ENCODE measurements around the gene PHLPP1.

Gene PHLPP1

DNA sequence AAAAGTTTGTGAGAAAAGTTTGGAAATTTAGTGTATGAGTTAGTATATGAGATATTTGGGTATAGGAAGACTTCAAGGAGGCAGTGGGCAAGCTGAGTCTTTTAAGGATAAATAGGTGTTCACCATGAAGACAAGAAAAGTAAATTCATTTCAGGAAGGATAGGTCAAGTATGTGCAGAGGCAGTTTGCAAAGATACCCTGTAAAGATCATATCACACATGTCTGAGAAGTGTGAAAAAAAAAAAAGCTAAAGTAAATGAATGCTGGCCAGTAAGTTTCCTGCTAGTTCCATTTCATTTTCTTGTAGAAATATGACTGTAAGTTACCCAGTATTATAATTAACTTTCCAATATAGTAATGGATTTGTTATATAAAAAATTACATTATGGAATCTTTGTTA is 131.0 kb downstream of the PHLPP1 start:
- Histone ChIP-seq H2AFZ (ENCODE audit: low read length) (no peak overlapping the region), H3K9me2 (replicated peaks; ENCODE audit: insufficient read depth, low read length) (no peaks in the 10 kb centered on the region), H3K4me2 (ENCODE audit: low read depth, low read length) (no peak overlapping the region), H3K4me3 (ENCODE audit: low read length) (no peak overlapping the region), H3K79me2 (ENCODE audit: low read length) (no peaks in the 10 kb centered on the region), H4K20me1 (ENCODE audit: insufficient read depth, low read length) (no peaks in the 10 kb centered on the region), H3K4me1 (ENCODE audit: low read length) (peaks cover 7% of the 10 kb centered on the region; the same call in 1 of the 2 replicates), H3K27ac (ENCODE audit: low read length) (no peak overlapping the region), H3K36me3 (replicated peaks; ENCODE audit: insufficient read depth, low read length) (no peaks in the 10 kb centered on the region), H3K9ac (ENCODE audit: low read length) (no peak overlapping the region), H3K9me3 (replicated peaks; ENCODE audit: insufficient read depth, low read length) (no peaks in the 10 kb centered on the region), H3K27me3 (replicated peaks; ENCODE audit: insufficient read depth, low read length) (no peaks in the 10 kb centered on the region), H3F3A (ENCODE audit: insufficient read depth, low read length) (no peaks in the 10 kb centered on the region)
- no peak for DNase-seq
- TF ChIP-seq, protein P1, sequence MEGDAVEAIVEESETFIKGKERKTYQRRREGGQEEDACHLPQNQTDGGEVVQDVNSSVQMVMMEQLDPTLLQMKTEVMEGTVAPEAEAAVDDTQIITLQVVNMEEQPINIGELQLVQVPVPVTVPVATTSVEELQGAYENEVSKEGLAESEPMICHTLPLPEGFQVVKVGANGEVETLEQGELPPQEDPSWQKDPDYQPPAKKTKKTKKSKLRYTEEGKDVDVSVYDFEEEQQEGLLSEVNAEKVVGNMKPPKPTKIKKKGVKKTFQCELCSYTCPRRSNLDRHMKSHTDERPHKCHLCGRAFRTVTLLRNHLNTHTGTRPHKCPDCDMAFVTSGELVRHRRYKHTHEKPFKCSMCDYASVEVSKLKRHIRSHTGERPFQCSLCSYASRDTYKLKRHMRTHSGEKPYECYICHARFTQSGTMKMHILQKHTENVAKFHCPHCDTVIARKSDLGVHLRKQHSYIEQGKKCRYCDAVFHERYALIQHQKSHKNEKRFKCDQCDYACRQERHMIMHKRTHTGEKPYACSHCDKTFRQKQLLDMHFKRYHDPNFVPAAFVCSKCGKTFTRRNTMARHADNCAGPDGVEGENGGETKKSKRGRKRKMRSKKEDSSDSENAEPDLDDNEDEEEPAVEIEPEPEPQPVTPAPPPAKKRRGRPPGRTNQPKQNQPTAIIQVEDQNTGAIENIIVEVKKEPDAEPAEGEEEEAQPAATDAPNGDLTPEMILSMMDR (IDR thresholded peaks at IDR 0.05; ENCODE audit: low read length) = no peak
- no peak for TF ChIP-seq EZH2 (optimal IDR thresholded peaks at IDR 0.05; ENCODE audit: low read depth, low read length)
- no peak for TF ChIP-seq EZH2phosphoT487 (IDR thresholded peaks at IDR 0.05; ENCODE audit: low read length)

DNA sequence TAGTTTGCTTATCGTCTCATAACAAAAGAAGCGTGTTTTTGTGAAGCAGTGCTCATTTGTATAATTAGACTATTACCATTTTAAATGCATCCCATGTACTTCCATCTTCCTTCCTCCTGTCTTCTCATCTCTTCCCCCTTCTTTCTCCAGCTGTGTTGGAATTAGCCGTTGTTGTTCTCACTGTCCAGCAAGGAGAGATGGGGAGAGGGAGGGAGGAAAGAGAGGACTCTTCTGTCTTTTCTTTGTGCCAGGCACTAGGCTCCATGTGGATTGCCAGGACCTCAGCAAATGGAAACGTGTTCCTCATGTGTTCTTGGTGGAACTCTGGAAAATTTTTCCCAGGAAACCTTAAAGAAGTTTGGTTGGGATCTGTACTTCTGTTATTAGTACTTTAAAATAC is 131.7 kb downstream of the PHLPP1 start:
- Histone ChIP-seq H3F3A (ENCODE audit: insufficient read depth, low read length) (no peaks in the 10 kb centered on the region), H3K9me3 (replicated peaks; ENCODE audit: insufficient read depth, low read length) (no peaks in the 10 kb centered on the region), H3K27me3 (replicated peaks; ENCODE audit: insufficient read depth, low read length) (no peaks in the 10 kb centered on the region), H4K20me1 (ENCODE audit: insufficient read depth, low read length) (no peaks in the 10 kb centered on the region), H3K27ac (ENCODE audit: low read length) (no peak overlapping the region), H3K4me1 (ENCODE audit: low read length) (peaks cover 7% of the 10 kb centered on the region; the same call in 1 of the 2 replicates), H3K9me2 (replicated peaks; ENCODE audit: insufficient read depth, low read length) (no peaks in the 10 kb centered on the region), H2AFZ (ENCODE audit: low read length) (no peak overlapping the region), H3K4me3 (ENCODE audit: low read length) (no peak overlapping the region), H3K79me2 (ENCODE audit: low read length) (no peaks in the 10 kb centered on the region), H3K4me2 (ENCODE audit: low read depth, low read length) (no peak overlapping the region), H3K9ac (ENCODE audit: low read length) (no peak overlapping the region), H3K36me3 (replicated peaks; ENCODE audit: insufficient read depth, low read length) (no peaks in the 10 kb centered on the region)
- TF ChIP-seq EZH2phosphoT487 (IDR thresholded peaks at IDR 0.05; ENCODE audit: low read length) (no peak), EZH2 (optimal IDR thresholded peaks at IDR 0.05; ENCODE audit: low read depth, low read length) (no peak)
- TF ChIP-seq, protein P1 (IDR thresholded peaks at IDR 0.05; ENCODE audit: low read length) = no peak
- DNase-seq = no peak

DNA sequence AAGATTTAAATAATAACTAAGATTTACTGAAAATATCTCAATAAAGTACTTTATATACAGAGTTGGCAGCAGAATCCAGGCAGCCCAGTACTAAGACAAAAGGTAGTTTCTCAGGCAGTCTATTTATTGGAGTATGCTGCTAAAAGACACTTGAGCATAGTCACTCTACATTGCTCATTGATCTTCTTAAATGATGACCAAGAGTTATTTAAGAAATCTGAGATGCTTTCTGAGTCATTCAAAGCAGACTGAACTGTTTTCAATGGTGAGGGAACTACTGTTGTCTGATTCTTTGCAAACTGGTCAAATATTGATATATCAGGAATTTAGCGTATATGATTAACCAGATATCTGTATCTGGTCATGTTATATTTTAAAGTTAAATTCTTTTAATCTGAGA is 133.6 kb downstream of the PHLPP1 start:
- H3F3A ChIP-seq (ENCODE audit: insufficient read depth, low read length) = no peaks in the 10 kb centered on the region
- no peak for DNase-seq
- no peaks in the 10 kb centered on the region for H3K27me3 ChIP-seq (replicated peaks; ENCODE audit: insufficient read depth, low read length)
- H2AFZ ChIP-seq (ENCODE audit: low read length) = no peak overlapping the region
- H3K9me3 ChIP-seq (replicated peaks; ENCODE audit: insufficient read depth, low read length) = no peaks in the 10 kb centered on the region
- no peak overlapping the region for H3K9ac ChIP-seq (ENCODE audit: low read length)
- H3K9me2 ChIP-seq (replicated peaks; ENCODE audit: insufficient read depth, low read length) = no peaks in the 10 kb centered on the region
- no peaks in the 10 kb centered on the region for H3K79me2 ChIP-seq (ENCODE audit: low read length)
- no peaks in the 10 kb centered on the region for H3K36me3 ChIP-seq (replicated peaks; ENCODE audit: insufficient read depth, low read length)
- no peaks in the 10 kb centered on the region for H4K20me1 ChIP-seq (ENCODE audit: insufficient read depth, low read length)
- no peak overlapping the region for H3K4me3 ChIP-seq (ENCODE audit: low read length)
- peaks cover 7% of the 10 kb centered on the region; the same call in 1 of the 2 replicates for H3K4me1 ChIP-seq (ENCODE audit: low read length)
- TF ChIP-seq EZH2phosphoT487 (IDR thresholded peaks at IDR 0.05; ENCODE audit: low read length) = no peak
- no peak for TF ChIP-seq EZH2 (optimal IDR thresholded peaks at IDR 0.05; ENCODE audit: low read depth, low read length)
- TF ChIP-seq, protein P1 (IDR thresholded peaks at IDR 0.05; ENCODE audit: low read length) = no peak
- no peak overlapping the region for H3K4me2 ChIP-seq (ENCODE audit: low read depth, low read length)
- H3K27ac ChIP-seq (ENCODE audit: low read length) = no peak overlapping the region
